HCT116 (cell line): ENCODE measurements around the gene LAIR1. TPM values are rescaled to one million over a fixed set of nuclear protein-coding genes. Genes with fewer than 3 reads are reported as not detected.

Source experiments
- ATAC-seq: fragments of 200-7000 bp; cut with Tn5 transposase; 2 replicates; pipeline ENCODE4 v1.9.1; 2020; ENCODE audit warnings: mild to moderate bottlenecking, moderate library complexity
- BruUV-seq: library from RNA; stranded (reverse); fragments of 400-500 nt; replicated peaks from 2 replicates; lab custom pipeline; 2021; lab: Mats Ljungman, UMichigan
- CTCF ChIA-PET: fragments of 300-600 bp; sonication (Branson Sonifier 250); formaldehyde crosslinking; loops from one replicate; lab custom pipeline; 2021; ENCODE audit warnings: antibody characterized with exemption; lab: Charles Lee
- POLR2A ChIA-PET: fragments of 300-600, 350-600 bp; sonication (Branson Sonifier 250); formaldehyde crosslinking; loops from one replicate; lab custom pipeline; 2021; ENCODE audit warnings: antibody characterized with exemption; lab: Charles Lee
- RAD21 ChIA-PET, 2 experiments: fragments of 300-600 bp; sonication (Branson Sonifier 250); formaldehyde crosslinking; loops; one replicate each; lab custom pipeline; 2023; ENCODE audit warnings: low total read pairs in 2 of 2; ENCODE audit not compliant: uncharacterized antibody in 2 of 2, unreplicated experiment in 2 of 2, low non-redundant PET in 1 of 2; lab: Charles Lee
- DNase-seq: peaks from one replicate; pipeline ENCODE4 v3.0.0-alpha.2; 2010; ENCODE audit warnings: low read depth, low spot score
- H2AFZ ChIP-seq: fragments of 200-600 bp; shearing (Covaris generic), sonication (generic); 2 replicates; pipeline ENCODE4 v1.6.1; 2017; ENCODE audit warnings: low read depth, mixed run types, mixed read lengths, antibody characterized with exemption, low read length; ENCODE audit not compliant: poor library complexity, severe bottlenecking
- H3K27ac ChIP-seq: 2 replicates; pipeline ENCODE4 v1.5.1; 2012; ENCODE audit warnings: low read depth, low read length
- H3K27me3 ChIP-seq: fragments of 200-600 bp; sonication (generic); 2 replicates; pipeline ENCODE4 v1.6.1; 2016; ENCODE audit warnings: mixed run types, low read length, mixed read lengths; ENCODE audit not compliant: insufficient read depth
- H3K36me3 ChIP-seq, 2 experiments: fragments of 200-500 bp in 1 of 2; fragments of 200-600 bp in 1 of 2; sonication (Bioruptor generic) in 1 of 2; sonication (generic) in 1 of 2; 2 replicates each; pipeline versions ENCODE4 v1.5.1 to v1.6.1; 2014 to 2016; ENCODE audit warnings: low read length in 2 of 2, inconsistent platforms in 1 of 2, mixed read lengths in 1 of 2, mixed run types in 1 of 2; ENCODE audit not compliant: insufficient read depth in 2 of 2, control insufficient read depth in 1 of 2
- H3K4me1 ChIP-seq, 2 experiments: fragments of 200-600 bp in 1 of 2; sonication (generic) in 1 of 2; 2 replicates each; pipeline versions ENCODE4 v1.5.1 to v1.6.1; 2012 to 2017; ENCODE audit warnings: low read length in 2 of 2, inconsistent platforms in 1 of 2, mild to moderate bottlenecking in 1 of 2, mixed read lengths in 1 of 2, mixed run types in 1 of 2, moderate library complexity in 1 of 2; ENCODE audit not compliant: insufficient read depth in 2 of 2, control insufficient read depth in 1 of 2
- H3K4me2 ChIP-seq: fragments of 200-600 bp; sonication (generic); 2 replicates; pipeline ENCODE4 v1.6.1; 2017; ENCODE audit warnings: mixed run types, low read length, mixed read lengths
- H3K4me3 ChIP-seq, 2 experiments: fragments of 200-600 bp in 1 of 2; sonication (generic) in 1 of 2; replicated peaks in 1 of 2; 2 replicates each; pipeline ENCODE4 v1.5.1; 2011 to 2016; ENCODE audit warnings: low read length in 2 of 2, control low read depth in 1 of 2, low read depth in 1 of 2, mild to moderate bottlenecking in 1 of 2, mixed read lengths in 1 of 2, mixed run types in 1 of 2
- H3K79me2 ChIP-seq: fragments of 200-600 bp; sonication (generic); 2 replicates; pipeline ENCODE4 v1.6.1; 2017; ENCODE audit warnings: mild to moderate bottlenecking, mixed run types, low read length, moderate library complexity, mixed read lengths; ENCODE audit not compliant: insufficient read depth
- H3K9ac ChIP-seq: fragments of 200-600 bp; sonication (generic); 2 replicates; pipeline ENCODE4 v1.6.1; 2016; ENCODE audit warnings: low read length, mixed read lengths
- H3K9me2 ChIP-seq: fragments of 200-600 bp; sonication (generic), shearing (Covaris generic); 2 replicates; pipeline ENCODE4 v1.6.1; 2017; ENCODE audit warnings: mixed run types, mild to moderate bottlenecking, moderate library complexity; ENCODE audit not compliant: insufficient read depth
- H3K9me3 ChIP-seq, 2 experiments: fragments of 200-500 bp in 1 of 2; fragments of 200-600 bp in 1 of 2; sonication (Bioruptor generic) in 1 of 2; sonication (generic) in 1 of 2; 2 replicates each; pipeline ENCODE4 v1.6.1; 2014 to 2017; ENCODE audit warnings: low read length in 2 of 2, mixed read lengths in 2 of 2, inconsistent platforms in 1 of 2, low read depth in 1 of 2, mild to moderate bottlenecking in 1 of 2, mixed run types in 1 of 2, moderate library complexity in 1 of 2; ENCODE audit not compliant: control insufficient read depth in 1 of 2, insufficient read depth in 1 of 2
- H4K20me1 ChIP-seq: fragments of 200-600 bp; sonication (generic), shearing (Covaris generic); 2 replicates; pipeline ENCODE4 v1.6.1; 2017; ENCODE audit warnings: mixed run types, mild to moderate bottlenecking, moderate library complexity; ENCODE audit not compliant: insufficient read depth
- CBX3 ChIP-seq: IDR thresholded peaks from 2 replicates; pipeline ENCODE4 v1.6.1; 2012; ENCODE audit warnings: low read depth
- EZH2 ChIP-seq: fragments of 200-600 bp; sonication (generic); IDR thresholded peaks from 2 replicates; pipeline ENCODE4 v1.6.1; 2017; ENCODE audit warnings: antibody characterized with exemption, mixed run types
- FOSL1 ChIP-seq: IDR thresholded peaks from 2 replicates; pipeline ENCODE4 v1.6.1; 2012; ENCODE audit warnings: low read depth
- JUND ChIP-seq: IDR thresholded peaks from 2 replicates; pipeline ENCODE4 v1.6.1; 2012
- POLR2A ChIP-seq: IDR thresholded peaks from 2 replicates; pipeline ENCODE4 v1.7.0; 2011; ENCODE audit warnings: borderline replicate concordance; ENCODE audit not compliant: insufficient read depth, insufficient read length; ENCODE audit errors: extremely low read depth
- RAD21 ChIP-seq: IDR thresholded peaks from 2 replicates; pipeline ENCODE4 v1.6.1; 2012; ENCODE audit warnings: low read depth, mild to moderate bottlenecking
- SP1 ChIP-seq: IDR thresholded peaks from 2 replicates; pipeline ENCODE4 v1.6.1; 2012; ENCODE audit warnings: low read depth
- YY1 ChIP-seq: IDR thresholded peaks from 2 replicates; pipeline ENCODE4 v1.6.1; 2011; ENCODE audit warnings: low read length, low read depth, moderate library complexity, mild to moderate bottlenecking; ENCODE audit not compliant: insufficient replicate concordance; ENCODE audit errors: extremely low read depth
- ZFX ChIP-seq: fragments of 450-650 bp; IDR thresholded peaks from 2 replicates; pipeline ENCODE4 v1.6.1; 2017
- ZNF274 ChIP-seq: fragments of 200-500 bp; sonication (Bioruptor generic); IDR thresholded peaks from 2 replicates; pipeline ENCODE4 v1.6.1; 2014; ENCODE audit warnings: mild to moderate bottlenecking, low read depth, low read length, inconsistent platforms
- intact Hi-C: fragments of 100-400 bp; cut with micrococcal nuclease; formaldehyde crosslinking; loops from 2 replicates; pipeline ENCODE4 v1.10.0; 2022
- total RNA-seq: library from RNA; stranded (reverse); gene quantifications from one replicate; pipeline ENCODE4 v1.2.1, GENCODE V29; 2021; ENCODE audit not compliant: unreplicated experiment
- TF ChIP-seq, protein P1 (sequence below), 3 experiments: fragments of 200-600 bp in 1 of 3; sonication (generic) in 1 of 3; IDR thresholded peaks in 2 of 3; conservative IDR thresholded peaks in 1 of 3; 2 replicates each; pipeline ENCODE4 v1.5.1; 2012 to 2017; ENCODE audit warnings: low read depth in 2 of 3, low read length in 2 of 3, antibody characterized with exemption in 1 of 3, borderline replicate concordance in 1 of 3, control low read depth in 1 of 3, mild to moderate bottlenecking in 1 of 3, mixed read lengths in 1 of 3, mixed run types in 1 of 3, moderate library complexity in 1 of 3; ENCODE audit not compliant: insufficient read depth in 1 of 3
- TF ChIP-seq, protein P2 (sequence below): IDR thresholded peaks from 2 replicates; pipeline ENCODE4 v1.6.1; 2012

LAIR1 gene
- total RNA-seq, 1 experiment from 2014 or later, result 0.89 TPM

DNA sequence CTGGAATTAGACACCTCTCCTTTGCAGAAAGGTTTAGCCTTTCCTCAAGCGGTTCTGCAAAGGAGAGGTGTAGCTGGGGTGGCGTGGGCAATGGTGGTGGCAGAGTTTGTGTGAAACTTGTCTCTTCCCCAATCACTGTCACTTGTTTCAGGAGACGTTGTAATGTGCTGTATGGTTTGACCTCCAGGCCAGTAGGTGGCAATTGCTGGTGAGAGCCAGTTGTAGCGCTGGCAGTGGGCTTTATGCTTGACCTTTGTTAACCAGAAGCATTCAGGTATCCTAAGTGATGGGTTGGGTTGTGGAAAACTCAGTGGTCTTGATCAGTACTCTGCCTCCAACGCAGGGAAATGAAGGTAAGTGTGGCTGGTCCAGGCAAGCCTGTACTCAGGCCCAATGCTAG, 39.1 kb downstream of the LAIR1 start:
- CTCF ChIA-PET, result interaction anchor here (1.2 to 1.7 kb wide), 3 partner anchors 10 to 29 kb away, joined by 3 to 7 read pairs (median 7); no protein-coding TSS in a partner anchor
- TF ChIP-seq FOSL1, result no peak
- no peak for TF ChIP-seq YY1
- TF ChIP-seq, all 23 proteins: peak for 0
- H3K9me3 ChIP-seq, result peaks cover 0 to 6% of the 10 kb centered on the region in 2 experiments; a peak in 2 of 4 replicates

GRCh38 chr19:54325194-54325621, 39.5 kb downstream of the LAIR1 start:
- TF ChIP-seq, protein P1, sequence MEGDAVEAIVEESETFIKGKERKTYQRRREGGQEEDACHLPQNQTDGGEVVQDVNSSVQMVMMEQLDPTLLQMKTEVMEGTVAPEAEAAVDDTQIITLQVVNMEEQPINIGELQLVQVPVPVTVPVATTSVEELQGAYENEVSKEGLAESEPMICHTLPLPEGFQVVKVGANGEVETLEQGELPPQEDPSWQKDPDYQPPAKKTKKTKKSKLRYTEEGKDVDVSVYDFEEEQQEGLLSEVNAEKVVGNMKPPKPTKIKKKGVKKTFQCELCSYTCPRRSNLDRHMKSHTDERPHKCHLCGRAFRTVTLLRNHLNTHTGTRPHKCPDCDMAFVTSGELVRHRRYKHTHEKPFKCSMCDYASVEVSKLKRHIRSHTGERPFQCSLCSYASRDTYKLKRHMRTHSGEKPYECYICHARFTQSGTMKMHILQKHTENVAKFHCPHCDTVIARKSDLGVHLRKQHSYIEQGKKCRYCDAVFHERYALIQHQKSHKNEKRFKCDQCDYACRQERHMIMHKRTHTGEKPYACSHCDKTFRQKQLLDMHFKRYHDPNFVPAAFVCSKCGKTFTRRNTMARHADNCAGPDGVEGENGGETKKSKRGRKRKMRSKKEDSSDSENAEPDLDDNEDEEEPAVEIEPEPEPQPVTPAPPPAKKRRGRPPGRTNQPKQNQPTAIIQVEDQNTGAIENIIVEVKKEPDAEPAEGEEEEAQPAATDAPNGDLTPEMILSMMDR (IDR thresholded peaks at IDR 0.05 in 2 of 3, conservative IDR thresholded peaks at IDR 0.05 in 1 of 3; ENCODE audit: borderline replicate concordance in 1 of 3, insufficient read depth in 1 of 3, low read depth in 2 of 3, low read length in 2 of 3), result peak; percentile 64 to 91 (median 81); a peak in 5 of 6 replicates
- TF ChIP-seq RAD21 (peak; percentile 52), SP1 (no peak), ZFX (no peak), JUND (no peak), CBX3 (no peak), POLR2A (no peak), ZNF274 (no peak), EZH2 (no peak)
- TF ChIP-seq, protein P2, sequence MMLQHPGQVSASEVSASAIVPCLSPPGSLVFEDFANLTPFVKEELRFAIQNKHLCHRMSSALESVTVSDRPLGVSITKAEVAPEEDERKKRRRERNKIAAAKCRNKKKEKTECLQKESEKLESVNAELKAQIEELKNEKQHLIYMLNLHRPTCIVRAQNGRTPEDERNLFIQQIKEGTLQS, result no peak
- ChIA-PET RAD21 (no interaction called here), CTCF (interaction anchor here (0.6 to 1.7 kb wide), 5 partner anchors 9 to 516 kb away, joined by 3 to 7 read pairs (median 3); no protein-coding TSS in a partner anchor), POLR2A (no interaction called here)
- intact Hi-C loops, result loop anchor here (1.0 kb wide), 1 partner anchor 65 kb away; no protein-coding TSS in a partner anchor
- ATAC-seq (peak; percentile 85), DNase-seq (peak; percentile 31)
- no peaks in the 10 kb centered on the region for H3K79me2 ChIP-seq
- H3K27me3 ChIP-seq, result no peaks in the 10 kb centered on the region
- H3K4me2 ChIP-seq, result no peak overlapping the region
- no peak overlapping the region for H3K4me3 ChIP-seq
- H3K36me3 ChIP-seq, result no peaks in the 10 kb centered on the region
- H3K4me1 ChIP-seq, result no peaks in the 10 kb centered on the region
- H3K9me3 ChIP-seq, result peaks cover 0 to 6% of the 10 kb centered on the region in 2 experiments; a peak in 2 of 4 replicates
- no peak overlapping the region for H3K27ac ChIP-seq
- peak overlapping the region; percentile 32 for H2AFZ ChIP-seq
- no peaks in the 10 kb centered on the region for H3K9me2 ChIP-seq
- no peaks in the 10 kb centered on the region for H4K20me1 ChIP-seq
- H3K9ac ChIP-seq, result no peak overlapping the region
- BruUV-seq, result no TSS peak

More for the DNA sequence above, 39.1 kb downstream of the LAIR1 start:
- Histone ChIP-seq H3K4me1 (no peaks in the 10 kb centered on the region), H3K36me3 (no peaks in the 10 kb centered on the region), H3K27ac (no peak overlapping the region), H4K20me1 (no peaks in the 10 kb centered on the region), H2AFZ (no peak overlapping the region), H3K4me2 (no peak overlapping the region), H3K4me3 (no peak overlapping the region), H3K27me3 (no peaks in the 10 kb centered on the region), H3K79me2 (no peaks in the 10 kb centered on the region), H3K9ac (no peak overlapping the region), H3K9me2 (no peaks in the 10 kb centered on the region)
- no TSS peak for BruUV-seq
- POLR2A ChIA-PET, result no interaction called here
- ATAC-seq (peak; percentile 32), DNase-seq (no peak)
- RAD21 ChIA-PET, result no interaction called here
- intact Hi-C loops, result loop anchor here (1.0 kb wide), 1 partner anchor 65 kb away; no protein-coding TSS in a partner anchor
